SK-N-MC (cell line): ENCODE results near the gene ERC2.

Experiments
- EZH2 ChIP-seq: fragments of 200-600 bp; sonication (generic); IDR thresholded peaks from one replicate; pipeline ENCODE4 v1.6.1; 2017; ENCODE audit warnings: antibody characterized with exemption
- POLR2AphosphoS5 ChIP-seq: IDR thresholded peaks from 2 replicates; pipeline ENCODE4 v1.6.1; 2012; ENCODE audit warnings: mild to moderate bottlenecking, low read depth, low read length, borderline replicate concordance

DNA sequence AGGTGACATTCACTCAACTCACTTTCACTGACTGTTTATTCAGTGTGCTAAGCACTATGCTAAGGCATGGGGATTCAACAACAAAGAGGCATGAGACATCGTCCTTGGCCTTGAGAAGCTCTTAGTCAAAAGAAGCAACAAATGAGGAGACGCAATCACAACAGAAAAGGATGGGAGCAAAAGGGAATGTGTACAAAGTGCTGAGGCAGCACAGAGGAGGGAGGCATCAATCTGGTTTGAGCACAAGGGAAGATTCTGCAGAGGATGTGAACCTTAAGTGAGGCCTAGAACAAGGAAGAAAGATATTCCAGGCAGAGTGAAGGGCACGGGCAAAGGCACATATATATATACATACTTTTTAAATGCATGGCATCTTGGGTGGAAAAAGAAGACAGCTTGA lies 151.3 kb downstream of the ERC2 start:
- TF ChIP-seq EZH2, result no peak
- no peak for TF ChIP-seq POLR2AphosphoS5
